Loucy (cell line): ENCODE data around the gene SCAMP2.

ENCODE experiments used
- EZH2phosphoT487 ChIP-seq: fragments of 200-600 bp; IDR thresholded peaks from 2 replicates; pipeline ENCODE4 v1.6.1; 2018; ENCODE audit warnings: antibody characterized with exemption, mild to moderate bottlenecking, moderate library complexity, borderline replicate concordance
- TF ChIP-seq, protein P1 (sequence below): fragments of 200-600 bp; sonication (generic); conservative IDR thresholded peaks from 2 replicates; pipeline ENCODE4 v1.5.1; 2014; ENCODE audit warnings: mild to moderate bottlenecking, antibody characterized with exemption, low read length

- TF ChIP-seq, protein P1, sequence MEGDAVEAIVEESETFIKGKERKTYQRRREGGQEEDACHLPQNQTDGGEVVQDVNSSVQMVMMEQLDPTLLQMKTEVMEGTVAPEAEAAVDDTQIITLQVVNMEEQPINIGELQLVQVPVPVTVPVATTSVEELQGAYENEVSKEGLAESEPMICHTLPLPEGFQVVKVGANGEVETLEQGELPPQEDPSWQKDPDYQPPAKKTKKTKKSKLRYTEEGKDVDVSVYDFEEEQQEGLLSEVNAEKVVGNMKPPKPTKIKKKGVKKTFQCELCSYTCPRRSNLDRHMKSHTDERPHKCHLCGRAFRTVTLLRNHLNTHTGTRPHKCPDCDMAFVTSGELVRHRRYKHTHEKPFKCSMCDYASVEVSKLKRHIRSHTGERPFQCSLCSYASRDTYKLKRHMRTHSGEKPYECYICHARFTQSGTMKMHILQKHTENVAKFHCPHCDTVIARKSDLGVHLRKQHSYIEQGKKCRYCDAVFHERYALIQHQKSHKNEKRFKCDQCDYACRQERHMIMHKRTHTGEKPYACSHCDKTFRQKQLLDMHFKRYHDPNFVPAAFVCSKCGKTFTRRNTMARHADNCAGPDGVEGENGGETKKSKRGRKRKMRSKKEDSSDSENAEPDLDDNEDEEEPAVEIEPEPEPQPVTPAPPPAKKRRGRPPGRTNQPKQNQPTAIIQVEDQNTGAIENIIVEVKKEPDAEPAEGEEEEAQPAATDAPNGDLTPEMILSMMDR, result no peak
- no peak for TF ChIP-seq EZH2phosphoT487
Measured at GRCh38 chr15:74903676-74904075, 30.5 kb upstream of the SCAMP2 start.
